B cell (primary cell): ENCODE results near the gene NAIF1. TPM values are rescaled to one million over a fixed set of nuclear protein-coding genes. Genes with fewer than 3 reads are reported as not detected.

Experiments
- ATAC-seq: fragments of 200-7000 bp; cut with Tn5 transposase; one replicate; pipeline ENCODE4 v1.10.0; 2021; ENCODE audit warnings: low read depth, mild to moderate bottlenecking, moderate number of reproducible peaks, moderate library complexity
- CTCF ChIA-PET: fragments of 350-600 bp; sonication (Branson Sonifier 250); formaldehyde crosslinking; loops from one replicate; lab custom pipeline; 2021; ENCODE audit warnings: antibody characterized with exemption, inconsistent platforms; lab: Charles Lee
- POLR2A ChIA-PET: fragments of 350-600 bp; sonication (Branson Sonifier 250); formaldehyde crosslinking; loops from one replicate; lab custom pipeline; 2021; ENCODE audit warnings: antibody characterized with exemption; lab: Charles Lee
- DNase-seq: peaks from one replicate; pipeline ENCODE4 v3.0.0; 2013
- H2AFZ ChIP-seq: 2 replicates; pipeline ENCODE4 v1.6.1; 2012; ENCODE audit warnings: mild to moderate bottlenecking, low read depth, low read length; ENCODE audit not compliant: insufficient read depth, poor library complexity, severe bottlenecking
- H3K27ac ChIP-seq, 2 donors: 1 replicate in 1 of 2; 2 replicates in 1 of 2; pipeline ENCODE4 v1.5.1; 2012 to 2013; ENCODE audit warnings: low read length in 2 of 2, mild to moderate bottlenecking in 2 of 2, moderate library complexity in 1 of 2
- H3K27me3 ChIP-seq, 4 experiments: fragments of 200-600 bp in 1 of 4; sonication (generic) in 1 of 4; replicated peaks in 1 of 4; 1 replicate in 2 of 4; 2 replicates in 2 of 4; pipeline versions ENCODE4 v1.6.1 to v1.7.0; 2013 to 2016; ENCODE audit warnings: low read length in 3 of 4, mild to moderate bottlenecking in 2 of 4, mixed read lengths in 1 of 4, moderate library complexity in 1 of 4; ENCODE audit not compliant: insufficient read depth in 4 of 4, control insufficient read depth in 3 of 4; ENCODE audit errors: control extremely low read depth in 1 of 4
- H3K36me3 ChIP-seq, 2 experiments: replicated peaks in 1 of 2; 1 replicate in 1 of 2; 2 replicates in 1 of 2; pipeline versions ENCODE4 v1.6.1 to v1.7.1; 2013; ENCODE audit warnings: low read length in 1 of 2; ENCODE audit not compliant: insufficient read depth in 2 of 2, control insufficient read depth in 1 of 2; ENCODE audit errors: control extremely low read depth in 1 of 2, extremely low read depth in 1 of 2
- H3K4me1 ChIP-seq, 2 donors: fragments of 200-600 bp in 1 of 2; sonication (generic) in 1 of 2; 1 replicate in 1 of 2; 2 replicates in 1 of 2; pipeline versions ENCODE4 v1.5.1 to v1.6.1; 2013 to 2017; ENCODE audit warnings: low read length in 2 of 2; ENCODE audit not compliant: control insufficient read depth in 2 of 2, insufficient read depth in 2 of 2
- H3K4me2 ChIP-seq: replicated peaks from 2 replicates; pipeline ENCODE3; 2012; ENCODE audit warnings: mild to moderate bottlenecking, low read depth, low read length; ENCODE audit not compliant: poor library complexity, severe bottlenecking
- H3K4me3 ChIP-seq, 5 experiments: fragments of 200-600 bp in 1 of 5; sonication (generic) in 1 of 5; 1 replicate in 3 of 5; 2 replicates in 2 of 5; pipeline versions ENCODE4 v1.5.1 to v1.7.0; 2011 to 2016; ENCODE audit warnings: low read length in 4 of 5, mild to moderate bottlenecking in 4 of 5, low read depth in 2 of 5, control low read depth in 1 of 5, moderate library complexity in 1 of 5; ENCODE audit not compliant: insufficient read depth in 1 of 5; ENCODE audit errors: control extremely low read depth in 1 of 5, extremely low read depth in 1 of 5
- H3K79me2 ChIP-seq: fragments of 200-600 bp; sonication (generic); one replicate; pipeline ENCODE4 v1.6.0; 2016; ENCODE audit warnings: low read length; ENCODE audit not compliant: control insufficient read depth, insufficient read depth
- H3K9ac ChIP-seq: fragments of 200-600 bp; sonication (generic); 2 replicates; pipeline ENCODE4 v1.6.1; 2017; ENCODE audit warnings: mild to moderate bottlenecking, low read length, moderate library complexity
- H3K9me3 ChIP-seq, 3 donors: one replicate each; pipeline versions ENCODE4 v1.6.1 to v1.7.1; 2013; ENCODE audit warnings: low read length in 2 of 3; ENCODE audit not compliant: control insufficient read depth in 2 of 3, insufficient read depth in 1 of 3; ENCODE audit errors: control extremely low read depth in 1 of 3
- H4K20me1 ChIP-seq: 2 replicates; pipeline ENCODE4 v1.6.0; 2012; ENCODE audit warnings: mild to moderate bottlenecking, low read length; ENCODE audit not compliant: insufficient read depth, control insufficient read depth, poor library complexity, severe bottlenecking
- H3K27ac Mint-ChIP-seq: one replicate; pipeline ENCODE4 v1.8.0; 2021; ENCODE audit warnings: mixed read lengths
- H3K27me3 Mint-ChIP-seq: one replicate; pipeline ENCODE4 v1.8.0; 2021; ENCODE audit warnings: mixed read lengths
- H3K4me1 Mint-ChIP-seq: one replicate; pipeline ENCODE4 v1.8.0; 2021; ENCODE audit warnings: mixed read lengths
- H3K4me3 Mint-ChIP-seq: one replicate; pipeline ENCODE4 v1.8.0; 2021; ENCODE audit warnings: mixed read lengths
- H3K9me3 Mint-ChIP-seq: one replicate; pipeline ENCODE4 v1.8.0; 2022; ENCODE audit warnings: mixed read lengths; ENCODE audit not compliant: insufficient read depth
- CTCF ChIP-seq: fragments of 200-600 bp; IDR thresholded peaks from one replicate; pipeline ENCODE4 v1.8.0; 2022; ENCODE audit warnings: antibody characterized with exemption, mild to moderate bottlenecking
- EZH2 ChIP-seq: IDR thresholded peaks from 2 replicates; pipeline ENCODE4 v1.6.1; 2012; ENCODE audit warnings: borderline replicate concordance, low read depth, mild to moderate bottlenecking, moderate library complexity, low read length; ENCODE audit not compliant: insufficient read depth, poor library complexity, severe bottlenecking
- WGBS: methylation state at CpG from one replicate; pipeline ENCODE4 v1.1.5; 2013; ENCODE audit warnings: missing lambda C conversion rate; ENCODE audit not compliant: insufficient coverage; 5-methylcytosine and 5-hydroxymethylcytosine counted together
- intact Hi-C: fragments of 100-400 bp; cut with micrococcal nuclease; formaldehyde crosslinking; loops from one replicate; pipeline ENCODE4 v1.10.0; 2022
- polyA plus RNA-seq: library from polyadenylated mRNA; depleted of rRNA; stranded (reverse); fragments of >200 nt; gene quantifications from 2 replicates; pipeline ENCODE4 v1.2.3, GENCODE V29; 2012
- total RNA-seq, 2 donors: library from RNA; stranded (reverse); fragments of 120-200 nt in 1 of 2; gene quantifications; 1 replicate in 1 of 2; 2 replicates in 1 of 2; pipeline versions ENCODE4 v1.2.3 to v1.2.4, GENCODE V29; 2013 to 2022

NAIF1 gene
- total and polyA plus RNA-seq, 2 donors (not counting 1 experiment from before 2014, with no cell fraction given) = 11.4 to 16.6 TPM

GRCh38 chr9:128091144-128091543 lies 24.0 kb upstream of the NAIF1 start:
- intact Hi-C loops = no loop called here
- H3K4me1 Mint-ChIP-seq = peaks cover 39% of the 10 kb centered on the region
- peaks cover 31 to 39% of the 10 kb centered on the region in 2 donors for H3K4me1 ChIP-seq
- H2AFZ ChIP-seq = no peak overlapping the region
- peak overlapping the region; percentile 20 for H3K27ac Mint-ChIP-seq
- ATAC-seq (no peak), DNase-seq (no peak)
- H3K4me2 ChIP-seq = no peak overlapping the region
- H3K4me3 Mint-ChIP-seq = no peak overlapping the region
- H3K27ac ChIP-seq = no peak overlapping the region
- no peak overlapping the region for H3K9ac ChIP-seq
- 97% methylated on average over 10 of the region's 13 CpGs for WGBS
- peaks cover 57% of the 10 kb centered on the region for H4K20me1 ChIP-seq
- peaks cover 74% of the 10 kb centered on the region for H3K79me2 ChIP-seq
- H3K4me3 ChIP-seq = no peak overlapping the region
- ChIA-PET CTCF (interaction anchor here (0.9 to 5.7 kb wide), 3 partner anchors 9 to 56 kb away, joined by 3 to 44 read pairs (median 3); no protein-coding TSS in a partner anchor), POLR2A (interaction anchor here (0.6 kb wide), 1 partner anchor 110 kb away, joined by 3 read pairs; no protein-coding TSS in a partner anchor)
- no peaks in the 10 kb centered on the region for H3K9me3 ChIP-seq
- TF ChIP-seq EZH2 = no peak
- TF ChIP-seq CTCF = no peak
- H3K9me3 Mint-ChIP-seq = no peaks in the 10 kb centered on the region
- no peaks in the 10 kb centered on the region for H3K27me3 Mint-ChIP-seq
- H3K36me3 ChIP-seq = peaks cover 2 to 4% of the 10 kb centered on the region in 2 experiments
- H3K27me3 ChIP-seq = no peaks in the 10 kb centered on the region

- H3K27me3 ChIP-seq = no peaks in the 10 kb centered on the region
- WGBS = 100% methylated on average over 1 of the region's 1 CpG
- peaks cover 91% of the 10 kb centered on the region for H3K79me2 ChIP-seq
- H3K4me3 Mint-ChIP-seq = no peak overlapping the region
- no peak for TF ChIP-seq EZH2
- TF ChIP-seq CTCF = no peak
- H3K4me2 ChIP-seq = no peak overlapping the region
- H3K9ac ChIP-seq = no peak overlapping the region
- H3K4me3 ChIP-seq = no peak overlapping the region
- H3K27me3 Mint-ChIP-seq = no peaks in the 10 kb centered on the region
- no peak overlapping the region for H3K27ac ChIP-seq
- peaks cover 26% of the 10 kb centered on the region for H3K4me1 Mint-ChIP-seq
- H3K9me3 ChIP-seq = no peaks in the 10 kb centered on the region
- H3K36me3 ChIP-seq = peaks cover 2 to 4% of the 10 kb centered on the region in 2 experiments
- H3K27ac Mint-ChIP-seq = no peak overlapping the region
- H2AFZ ChIP-seq = no peak overlapping the region
- peaks cover 19 to 26% of the 10 kb centered on the region in 2 donors for H3K4me1 ChIP-seq
- no peak for DNase-seq
- no peak for ATAC-seq
- H3K9me3 Mint-ChIP-seq = no peaks in the 10 kb centered on the region
- ChIA-PET POLR2A (interaction anchor here (0.7 kb wide), 1 partner anchor 471 kb away, joined by 4 read pairs; no protein-coding TSS in a partner anchor), CTCF (interaction anchor here (0.7 to 3.5 kb wide), 6 partner anchors 28 to 581 kb away, joined by 3 to 14 read pairs (median 3); partner anchors contain the start of gene TOR2A)
- peaks cover 61% of the 10 kb centered on the region for H4K20me1 ChIP-seq
- intact Hi-C loops = no loop called here
Observed at GRCh38 chr9:128089299-128089698, 22.2 kb upstream of the NAIF1 start.
